Stimulated activated CD4-positive, alpha-beta T cell treated with anti-CD3 and anti-CD28 coated beads, Interleukin-1b, Interleukin-23, amount 100 ng/mL, for 1 hour (primary cell): ENCODE data around the gene SIVA1.

Experiments used
- DNase-seq, 2 donors: peaks; one replicate each; pipeline ENCODE4 v3.0.0-alpha.2; 2020; ENCODE audit warnings: low read depth in 2 of 2

Gene SIVA1

DNA sequence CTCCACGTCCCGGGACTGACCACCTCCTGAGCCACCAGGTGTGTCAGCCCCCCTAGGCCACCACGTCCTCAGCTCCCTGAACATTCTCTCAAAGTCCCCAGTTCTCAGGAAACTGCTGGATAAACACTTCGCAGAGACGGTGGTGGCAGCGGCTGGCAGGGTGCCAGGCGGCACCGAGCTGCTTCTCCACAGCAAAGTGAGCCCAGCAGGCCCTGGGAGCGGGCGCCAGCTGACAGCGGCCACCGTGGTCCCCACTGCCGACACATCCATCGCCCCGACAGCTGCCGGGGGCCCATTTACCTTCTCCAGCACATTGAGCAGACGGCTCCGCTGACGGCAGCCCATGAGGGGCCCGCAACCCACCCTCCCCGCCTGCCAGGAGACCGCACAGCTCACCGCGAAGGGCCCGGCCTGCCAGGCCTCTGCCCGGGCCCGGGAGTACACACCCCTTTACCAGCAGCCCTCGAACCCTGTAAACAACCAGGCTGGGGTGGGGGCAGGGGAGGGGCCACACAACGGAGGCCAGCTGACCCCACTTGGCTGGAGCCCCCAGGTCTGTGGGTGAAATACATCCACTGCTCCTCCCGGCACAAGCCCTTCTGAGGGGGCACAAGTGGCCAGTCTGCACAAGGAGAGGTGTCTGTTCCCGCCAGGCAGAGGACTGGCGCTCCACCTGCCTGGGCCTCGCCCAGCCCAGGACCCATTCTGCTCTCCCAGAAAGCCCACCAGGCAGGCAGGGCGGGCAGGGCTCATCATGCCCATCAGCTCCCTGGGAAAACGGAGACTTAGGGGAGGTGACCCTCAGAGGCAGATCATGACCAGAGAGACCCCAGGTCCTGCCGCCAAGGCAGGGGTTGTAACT, 32.1 kb downstream of the SIVA1 start:
- DNase-seq: no peak

DNA sequence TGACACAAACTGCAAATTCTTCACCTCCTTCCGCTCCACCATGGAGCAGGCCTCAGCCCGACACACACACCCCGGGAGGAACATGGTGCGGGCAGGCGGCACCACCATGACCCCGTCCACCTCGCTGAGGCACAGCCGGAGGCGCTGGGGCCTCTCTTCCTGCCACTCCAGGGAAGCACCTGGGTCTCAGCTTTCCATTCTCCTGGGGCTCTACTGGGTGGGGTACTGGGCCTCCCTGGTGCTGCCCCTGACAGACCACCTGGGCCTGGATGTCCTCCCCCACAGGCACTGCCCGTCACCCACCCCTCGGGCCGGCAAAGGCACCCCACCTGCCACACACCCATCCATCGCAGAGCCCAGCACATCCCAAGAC, 32.7 kb downstream of the SIVA1 start:
- DNase-seq: no peak

- DNase-seq: no peak
These were observed 33.2 kb downstream of the SIVA1 start for GRCh38 chr14:104786091-104786586.

DNA sequence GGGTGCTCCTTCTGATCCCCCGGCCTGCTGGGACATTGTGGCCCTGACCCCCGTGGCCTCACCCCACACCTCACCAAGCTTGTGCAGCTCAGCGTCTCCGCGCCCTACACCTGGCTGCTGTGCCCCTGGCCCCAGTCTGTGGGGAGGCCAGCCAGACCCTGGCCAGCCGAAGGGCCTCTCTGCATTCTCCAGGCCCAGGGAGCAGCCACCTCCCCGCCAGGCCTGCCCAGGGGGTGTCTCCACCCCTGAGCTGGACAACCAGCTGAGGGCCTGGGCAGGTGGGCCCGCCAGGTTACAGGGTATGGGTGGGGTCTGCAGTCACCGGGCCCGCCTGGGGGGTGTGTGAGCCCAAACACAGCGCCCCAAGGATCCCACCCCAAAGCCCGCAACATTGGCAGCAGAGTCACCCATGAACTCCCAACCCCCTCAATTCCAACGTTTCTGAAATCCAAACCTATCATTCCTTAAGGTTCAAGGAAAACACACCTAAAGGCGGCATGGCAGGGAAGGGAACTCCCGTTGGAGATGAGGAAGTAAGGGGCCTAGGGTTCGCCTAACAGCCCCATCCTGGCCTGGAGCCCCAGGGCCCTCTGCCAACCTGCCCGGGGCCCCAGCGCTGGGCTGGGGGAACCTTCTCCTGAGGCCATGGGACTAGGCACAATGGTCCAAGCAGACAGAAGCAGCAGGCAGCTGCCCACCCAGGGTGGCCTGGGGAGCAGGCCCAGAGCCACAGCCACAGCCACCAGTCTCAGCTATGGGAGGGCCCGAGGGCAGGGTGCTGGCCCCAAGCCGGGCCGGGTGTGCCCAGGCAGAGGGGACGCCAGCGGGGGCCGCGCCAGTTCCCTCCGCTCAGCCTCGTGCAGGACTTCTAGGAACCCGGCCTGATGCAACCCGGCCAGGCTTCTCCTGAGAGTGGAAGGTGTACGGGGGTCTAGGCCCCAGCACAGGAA, 34.1 kb downstream of the SIVA1 start:
- DNase-seq: no peak

DNA sequence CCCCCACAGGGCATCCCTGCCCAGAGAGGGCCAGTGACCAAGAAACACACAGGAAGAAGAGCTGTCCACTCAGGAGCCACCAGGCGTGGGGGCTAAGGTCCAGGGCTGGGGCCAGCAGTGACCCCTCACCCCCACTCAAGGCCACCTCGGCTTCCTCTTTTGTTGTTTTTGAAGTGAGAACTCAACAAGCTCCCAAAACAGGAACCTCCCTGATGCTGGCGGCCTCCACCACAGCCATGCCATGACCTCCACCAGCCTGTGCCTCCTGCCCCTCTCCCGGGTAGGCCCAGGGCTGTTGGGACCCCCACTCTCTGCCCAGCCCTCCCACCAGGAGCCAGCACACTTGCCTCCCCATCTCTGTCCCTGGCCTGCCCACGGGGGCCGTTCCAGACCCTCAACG, 34.8 kb downstream of the SIVA1 start:
- DNase-seq: no peak

DNA sequence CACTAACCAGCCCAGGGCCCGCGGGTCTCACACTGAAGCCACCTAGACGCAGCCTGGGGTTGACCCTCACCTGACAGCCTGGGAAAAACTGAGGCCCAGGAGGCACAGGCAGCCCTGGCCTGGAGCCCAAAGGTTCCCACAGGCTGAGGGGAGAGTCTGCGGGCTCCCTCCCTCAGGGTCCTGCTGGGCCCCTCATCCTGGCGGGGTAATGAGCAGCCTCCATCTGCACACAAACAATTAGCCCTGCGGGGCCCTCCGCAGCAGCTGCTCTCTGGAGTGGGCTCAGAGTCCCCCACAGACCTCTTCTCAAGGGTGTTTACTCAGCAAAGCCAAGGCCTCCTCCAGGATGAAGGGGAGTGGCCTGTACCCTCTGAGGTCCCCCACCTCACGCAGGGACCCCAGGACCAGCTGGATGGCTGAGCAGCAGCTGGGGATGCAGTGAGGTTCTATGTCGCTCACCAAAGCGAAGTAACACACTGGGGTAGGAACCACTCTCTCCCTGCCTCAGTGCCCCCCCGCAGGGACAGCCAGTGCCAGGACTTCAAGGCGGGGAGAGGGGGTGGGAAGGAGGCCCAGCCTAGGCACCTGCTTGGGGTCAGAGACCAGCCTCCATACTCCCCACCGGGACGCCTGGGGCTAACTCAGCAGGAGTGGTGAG, 35.3 kb downstream of the SIVA1 start:
- no peak for DNase-seq

DNA sequence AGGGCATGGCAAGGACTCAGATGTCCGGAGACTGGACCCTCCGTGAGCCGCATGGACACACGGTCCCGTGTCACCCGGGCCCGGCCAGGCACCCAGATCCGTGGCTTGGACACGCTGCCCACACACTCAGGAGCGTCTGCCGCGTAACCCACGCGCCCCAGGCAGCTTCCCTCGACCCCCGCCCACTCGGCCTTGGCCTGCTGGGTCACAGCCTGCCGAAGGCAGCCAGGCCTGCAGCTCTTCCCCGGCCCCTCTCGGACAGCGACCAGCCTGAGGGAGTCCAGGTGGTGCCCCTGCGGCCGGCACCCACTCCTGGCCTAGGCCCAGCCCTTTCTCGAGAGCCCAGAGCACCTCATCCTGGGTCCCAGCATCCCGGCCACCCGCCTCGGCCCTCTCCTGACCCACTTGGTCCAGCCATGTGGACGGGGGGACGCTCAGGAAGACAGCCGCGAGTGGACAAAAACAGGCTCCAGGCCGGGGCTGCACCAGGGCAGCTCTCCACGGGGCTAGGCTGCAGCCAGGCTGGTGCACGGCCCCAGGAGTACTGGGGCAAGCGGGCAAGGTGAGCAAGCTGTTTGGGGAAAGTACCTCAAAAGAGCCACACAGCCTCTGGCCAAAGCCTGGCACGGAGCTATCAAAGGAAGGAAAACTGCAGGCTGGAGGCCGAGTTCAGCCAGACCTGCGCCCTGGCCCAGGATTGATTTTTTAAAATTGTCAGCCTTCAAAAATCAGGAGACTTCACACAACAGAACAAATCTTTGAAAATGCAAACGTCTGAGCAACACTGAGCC, 36.1 kb downstream of the SIVA1 start:
- DNase-seq: no peak

- DNase-seq: no peak
These were observed 37.1 kb downstream of the SIVA1 start for GRCh38 chr14:104789752-104790743.

DNA sequence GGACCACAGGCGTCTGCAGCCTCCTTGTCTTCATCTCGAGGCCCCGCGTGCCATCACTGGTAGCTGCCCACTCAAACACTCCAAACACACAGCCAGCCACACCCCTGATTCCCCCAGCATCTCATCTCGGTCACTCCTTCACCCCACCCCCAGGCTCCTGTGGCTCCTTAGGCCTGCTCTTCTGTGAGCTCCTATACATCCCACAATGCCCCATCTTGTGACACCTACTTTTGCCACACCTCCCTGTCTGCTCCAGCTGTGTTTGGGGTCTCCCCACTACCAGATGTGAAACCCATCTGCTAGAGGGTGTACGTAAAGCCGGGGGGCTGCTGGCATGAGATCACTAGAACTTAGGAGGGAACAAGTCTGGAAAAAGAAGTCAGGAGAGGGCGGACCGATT, 38.5 kb downstream of the SIVA1 start:
- no peak for DNase-seq

GRCh38 chr14:104792101-104792884, 39.3 kb downstream of the SIVA1 start:
- DNase-seq: no peak

DNA sequence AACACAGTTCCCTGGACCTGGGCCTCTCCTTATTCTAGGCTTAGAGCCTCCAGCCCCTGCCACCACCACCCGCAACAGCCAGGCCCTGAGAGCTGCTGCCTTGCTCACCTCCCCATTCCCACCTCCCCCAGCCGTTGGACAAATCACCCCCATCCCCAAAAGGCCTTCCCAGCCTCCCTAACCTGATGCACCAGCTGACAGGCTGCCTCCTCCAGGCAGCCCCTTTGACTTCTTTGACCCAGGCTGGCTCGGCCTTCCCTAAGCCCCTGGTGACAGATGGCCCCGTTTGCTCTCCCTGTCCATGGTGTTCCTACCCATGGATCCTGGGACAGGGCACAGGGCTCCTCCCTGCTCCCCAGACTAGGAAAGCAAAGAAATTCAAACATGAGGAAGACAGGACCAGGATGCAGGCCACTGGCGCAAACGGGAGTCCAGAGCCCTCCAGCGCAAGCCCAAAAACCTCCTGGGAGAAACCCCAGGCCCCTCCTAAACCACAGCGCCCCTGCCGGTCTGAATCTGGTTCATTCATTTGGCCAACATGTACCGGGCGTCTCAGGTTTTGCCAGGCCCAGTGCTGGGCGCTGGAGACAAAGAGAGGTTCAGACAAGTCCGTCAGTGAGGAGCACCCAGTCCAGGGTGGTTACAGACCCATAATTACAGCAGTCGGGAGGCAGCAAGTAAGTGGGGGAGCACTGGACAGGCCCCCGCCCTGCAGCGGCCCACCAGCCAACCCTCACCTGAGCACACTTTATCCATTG, 40.2 kb downstream of the SIVA1 start:
- no peak for DNase-seq

DNA sequence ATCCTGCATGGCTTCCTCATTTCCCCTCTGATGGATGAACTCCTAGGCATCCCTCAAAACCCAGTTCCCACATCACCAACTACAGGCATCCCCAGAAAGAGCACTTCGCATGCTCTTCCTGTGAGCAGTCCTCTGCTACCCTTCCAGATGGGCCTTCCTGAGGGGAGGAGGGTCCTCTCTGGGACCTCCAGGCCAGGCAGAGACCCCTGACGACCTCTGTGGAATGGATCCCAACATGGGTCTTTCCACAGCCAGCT, 40.7 kb downstream of the SIVA1 start:
- no peak for DNase-seq

DNA sequence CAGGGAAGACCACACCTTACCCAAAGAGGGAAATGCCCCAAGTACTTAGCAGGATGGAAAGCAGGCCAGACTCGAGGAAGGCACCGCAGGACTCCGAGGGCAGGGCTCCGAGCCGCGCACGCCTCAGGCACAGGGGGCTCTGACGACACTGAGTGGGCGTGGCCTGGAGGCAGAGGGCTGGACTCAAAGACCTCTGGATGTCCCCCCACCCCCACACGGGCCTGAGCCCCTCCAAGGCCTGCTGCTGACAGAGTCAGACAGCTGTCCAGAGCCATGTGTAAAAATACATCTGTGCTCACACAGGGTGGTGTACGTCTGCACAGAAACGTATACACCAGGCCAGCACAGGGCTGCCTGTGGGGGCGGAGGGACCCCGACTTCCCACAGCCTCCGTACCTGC, 41.2 kb downstream of the SIVA1 start:
- DNase-seq: no peak

- no peak for DNase-seq
These were observed 41.7 kb downstream of the SIVA1 start for GRCh38 chr14:104794631-104794992.

DNA sequence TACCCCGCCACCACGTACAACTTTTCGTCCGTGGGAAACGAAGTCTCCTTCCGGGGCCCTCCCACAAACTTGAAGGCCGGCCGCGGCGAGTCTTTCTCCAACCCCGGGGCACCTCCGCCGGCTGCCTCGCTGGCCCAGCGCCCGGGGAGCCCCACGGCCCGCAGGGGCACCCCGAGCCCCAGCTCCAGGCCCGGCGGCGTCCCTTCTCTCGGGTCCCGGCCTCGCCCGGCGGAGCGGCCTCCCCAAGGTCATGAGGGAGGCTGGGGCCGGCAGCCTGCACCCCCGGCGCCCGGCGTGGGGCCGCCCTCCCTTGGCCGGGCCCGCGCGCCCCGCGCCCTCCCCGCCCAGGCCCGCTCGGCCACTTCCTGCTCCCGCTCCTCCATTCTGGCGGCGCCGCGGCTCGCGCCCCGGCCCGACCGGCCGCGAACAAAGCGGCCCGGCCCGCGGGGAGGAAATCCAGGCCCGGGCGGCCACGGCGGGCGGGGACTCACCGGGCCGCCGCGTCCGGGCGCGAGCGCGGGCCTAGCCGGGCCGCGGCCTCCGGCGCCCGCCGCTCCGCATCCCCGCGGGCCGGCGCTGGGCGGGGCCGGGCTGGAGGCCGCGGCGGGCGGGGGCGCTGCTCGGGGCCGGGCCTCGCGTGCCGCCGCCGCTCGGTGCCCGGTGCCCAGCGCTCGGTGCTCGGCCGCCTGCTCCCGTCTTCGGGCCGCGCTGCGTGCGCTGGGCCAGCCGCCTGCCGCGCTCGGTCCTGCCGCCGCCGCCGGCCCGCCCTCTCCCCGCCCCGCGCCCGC, 42.2 kb downstream of the SIVA1 start, which contains the start of gene AKT1:
Gene AKT1 (minus strand): TSS at position 756 of the 788 bp plus-strand sequence. CDS start 3,105 bp downstream, outside the sequence.
- no peak for DNase-seq

DNA sequence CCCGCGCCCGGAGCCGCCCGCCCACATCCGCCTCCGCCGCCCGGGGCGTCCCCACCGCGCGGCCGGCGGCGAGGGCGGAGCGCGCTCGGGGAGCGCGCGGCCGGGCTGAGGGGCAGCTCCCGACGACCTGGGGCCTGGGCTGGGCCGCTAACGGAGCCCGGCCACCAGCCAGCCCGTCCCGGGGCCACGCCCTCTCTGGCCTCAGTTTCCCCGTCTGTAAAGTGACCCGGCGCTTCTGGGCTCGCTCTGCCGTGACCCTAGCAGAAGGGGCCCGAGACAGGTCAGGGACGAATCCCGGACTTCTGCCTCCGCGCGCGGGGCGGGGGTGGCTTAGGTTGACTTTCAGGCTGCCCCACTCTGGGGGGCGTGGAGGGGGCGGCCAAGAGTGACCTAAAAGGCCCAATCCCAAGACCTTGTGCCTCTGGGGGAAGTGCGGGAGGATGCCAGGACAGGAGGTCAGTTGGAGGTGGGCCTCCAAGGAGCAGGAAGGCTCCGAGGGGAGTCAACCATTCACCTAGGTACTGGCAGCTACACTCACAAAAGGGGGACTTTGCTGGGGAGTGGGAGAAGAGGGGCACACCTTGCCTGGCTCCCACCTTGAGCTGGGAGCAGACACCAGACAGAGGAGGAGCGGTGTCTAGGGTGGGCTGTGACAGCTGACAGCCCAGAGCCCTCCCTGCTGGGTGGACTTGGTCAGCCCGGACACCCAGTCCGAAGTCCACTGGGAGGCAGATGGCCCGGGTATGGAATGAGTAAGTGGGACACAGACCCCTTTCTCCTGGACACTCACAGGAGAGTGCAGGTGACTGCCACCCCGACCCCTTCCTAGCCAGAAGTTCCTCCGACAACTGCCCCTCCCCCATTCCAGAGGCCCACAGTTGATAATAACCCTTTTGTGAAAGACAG, 43.1 kb downstream of the SIVA1 start:
- DNase-seq: peak; percentile 29 to 56

DNA sequence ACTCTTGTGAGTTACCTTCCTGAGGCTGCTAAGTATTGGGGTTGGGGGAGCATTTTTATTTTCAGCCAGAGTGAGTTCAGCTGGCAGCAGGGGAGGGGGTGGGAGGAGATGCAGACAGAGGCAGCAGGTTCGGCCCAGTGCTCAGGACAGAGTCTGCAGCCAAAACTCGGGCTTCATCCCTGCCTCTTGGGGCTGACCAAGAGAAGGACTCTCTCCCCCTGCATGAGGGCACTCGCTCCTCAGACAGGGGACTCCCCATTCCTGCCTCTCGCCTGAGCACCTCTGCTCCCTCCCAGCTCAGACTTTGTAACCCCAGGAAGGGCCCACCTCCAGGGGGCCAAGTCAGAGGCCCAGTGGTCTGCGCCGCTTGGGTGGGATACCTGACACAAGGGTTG, 43.7 kb downstream of the SIVA1 start:
- DNase-seq: no peak
